ENCODE results near the gene KRT15.

The KRT15 gene

DNA sequence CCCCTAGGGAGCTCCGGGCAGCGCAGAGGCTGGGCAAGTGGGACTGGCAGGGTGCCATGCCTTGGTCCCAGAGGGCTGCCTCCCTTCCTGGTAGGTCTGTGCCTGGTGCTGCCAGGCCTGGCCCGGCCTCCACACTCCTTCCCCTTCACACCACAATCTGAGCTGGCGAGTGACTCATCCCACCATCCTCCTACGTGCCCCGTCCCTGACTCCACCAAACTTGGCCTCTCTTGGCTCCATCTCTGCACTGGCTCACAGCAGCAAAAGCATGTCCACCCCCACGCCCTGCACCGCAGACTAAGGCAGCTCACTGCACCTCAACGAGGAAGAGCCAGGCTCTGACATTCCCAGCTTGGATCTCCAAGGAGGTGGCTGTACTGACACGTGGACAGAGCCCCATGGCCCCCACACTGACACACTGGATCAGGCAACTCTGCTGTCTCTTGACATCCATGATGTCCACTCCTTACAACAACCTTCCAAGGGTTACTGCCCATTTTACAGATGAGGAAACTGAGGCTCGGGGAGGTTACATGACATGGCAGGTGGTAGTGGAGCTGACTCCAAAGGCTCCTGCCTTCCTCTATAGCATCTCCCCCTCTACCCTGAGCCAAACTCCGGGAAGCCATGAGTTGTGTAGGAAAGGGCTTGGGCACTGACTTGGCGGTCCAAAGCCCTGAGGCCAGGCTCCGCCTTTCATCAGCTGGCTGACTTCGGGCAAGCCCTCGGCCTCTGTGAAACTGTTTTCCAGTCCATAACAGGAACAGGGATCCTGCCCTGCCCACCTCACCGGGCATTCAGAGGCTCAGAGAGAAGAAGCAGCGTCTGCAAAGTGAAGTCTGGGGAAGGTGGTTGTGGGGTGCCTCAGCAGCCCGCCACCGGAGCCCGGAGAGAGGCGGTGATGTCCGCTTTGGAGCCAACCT, 29.5 kb upstream of the KRT15 start:
- Histone ChIP-seq H3K4me1 (ENCODE audit: control insufficient read depth in 1 of 2, insufficient read depth in 1 of 2, low read depth in 1 of 2, low read length in 1 of 2) (peaks cover 12 to 24% of the 10 kb centered on the region in 2 experiments), H3K27ac (peak overlapping the region; percentile 78), H3K9me3 (no peaks in the 10 kb centered on the region), H3K4me3 (ENCODE audit: low read depth in 1 of 2, low read length in 1 of 2) (peak overlapping the region; percentile 51 to 63), H3K36me3 (no peaks in the 10 kb centered on the region), H3K27me3 (peaks cover 19% of the 10 kb centered on the region)
- no peak for TF ChIP-seq CTCF (IDR thresholded peaks at IDR 0.05)

DNA sequence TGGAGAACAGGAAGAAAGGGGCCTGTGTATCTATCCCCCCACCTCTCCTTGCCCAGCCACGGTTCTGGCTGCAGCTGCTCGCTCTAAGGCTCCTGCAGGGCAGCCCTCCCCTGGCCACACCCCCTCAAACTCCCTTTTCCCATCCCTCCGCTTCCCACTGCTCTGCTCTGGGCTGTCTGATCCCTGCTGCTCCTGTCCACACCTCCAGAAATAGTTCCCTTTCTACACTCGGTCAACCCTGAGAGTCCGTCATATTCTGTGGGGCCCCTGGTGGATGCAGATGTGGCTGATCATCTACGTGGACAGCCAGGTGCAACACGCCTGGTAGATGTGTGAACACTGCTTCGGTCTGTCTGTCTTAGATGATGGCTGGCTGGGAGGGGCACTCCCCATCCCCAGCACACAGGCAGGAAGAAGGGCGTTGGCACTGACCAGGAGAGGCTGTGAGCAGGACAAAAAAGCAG, 28.7 kb upstream of the KRT15 start:
- H3K36me3 ChIP-seq = no peaks in the 10 kb centered on the region
- no peak overlapping the region for H3K27ac ChIP-seq
- TF ChIP-seq CTCF (IDR thresholded peaks at IDR 0.05) = no peak
- H3K9me3 ChIP-seq = no peaks in the 10 kb centered on the region
- H3K27me3 ChIP-seq = peaks cover 23% of the 10 kb centered on the region
- H3K4me1 ChIP-seq (ENCODE audit: control insufficient read depth in 1 of 2, insufficient read depth in 1 of 2, low read depth in 1 of 2, low read length in 1 of 2) = peaks cover 12 to 24% of the 10 kb centered on the region in 2 experiments
- no peak overlapping the region for H3K4me3 ChIP-seq (ENCODE audit: low read depth in 1 of 2, low read length in 1 of 2)

DNA sequence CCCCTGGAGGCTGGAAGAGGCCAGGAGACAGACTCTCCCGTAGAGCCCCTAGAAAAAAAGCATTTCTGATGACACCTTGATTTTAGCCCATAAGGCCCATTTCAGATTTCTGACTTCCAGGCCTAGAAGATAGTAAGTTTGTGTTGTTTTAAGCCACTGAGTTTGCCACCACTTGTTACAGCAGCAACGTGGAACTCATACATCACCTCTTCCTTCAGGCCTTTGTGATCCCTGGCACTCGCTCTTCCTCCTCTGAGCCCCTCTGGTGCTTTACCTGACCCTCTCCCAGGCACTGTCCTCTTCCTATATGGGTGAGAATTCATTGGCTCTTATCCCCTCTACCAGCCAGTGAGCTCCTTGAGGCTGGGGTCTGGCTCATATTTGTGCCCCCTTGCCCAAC, 28.1 kb upstream of the KRT15 start:
- Histone ChIP-seq H3K4me1 (ENCODE audit: control insufficient read depth in 1 of 2, insufficient read depth in 1 of 2, low read depth in 1 of 2, low read length in 1 of 2) (peaks cover 12 to 24% of the 10 kb centered on the region in 2 experiments), H3K36me3 (no peaks in the 10 kb centered on the region), H3K27ac (no peak overlapping the region), H3K27me3 (peaks cover 25% of the 10 kb centered on the region), H3K4me3 (ENCODE audit: low read depth in 1 of 2, low read length in 1 of 2) (no peak overlapping the region), H3K9me3 (no peaks in the 10 kb centered on the region)
- TF ChIP-seq CTCF (IDR thresholded peaks at IDR 0.05) = no peak

- no peak for TF ChIP-seq CTCF (IDR thresholded peaks at IDR 0.05)
- H3K27ac ChIP-seq = no peak overlapping the region
- H3K36me3 ChIP-seq = no peaks in the 10 kb centered on the region
- no peaks in the 10 kb centered on the region for H3K9me3 ChIP-seq
- peaks cover 31% of the 10 kb centered on the region for H3K27me3 ChIP-seq
- H3K4me3 ChIP-seq (ENCODE audit: low read depth in 1 of 2, low read length in 1 of 2) = no peak overlapping the region
- peaks cover 12 to 24% of the 10 kb centered on the region in 2 experiments for H3K4me1 ChIP-seq (ENCODE audit: control insufficient read depth in 1 of 2, insufficient read depth in 1 of 2, low read depth in 1 of 2, low read length in 1 of 2)
Measured at GRCh38 chr17:41545829-41546410, 27.2 kb upstream of the KRT15 start.

- H3K27ac ChIP-seq = no peak overlapping the region
- H3K27me3 ChIP-seq = peaks cover 31% of the 10 kb centered on the region
- H3K36me3 ChIP-seq = no peaks in the 10 kb centered on the region
- H3K4me3 ChIP-seq (ENCODE audit: low read depth in 1 of 2, low read length in 1 of 2) = no peak overlapping the region
- no peak for TF ChIP-seq CTCF (IDR thresholded peaks at IDR 0.05)
- H3K9me3 ChIP-seq = no peaks in the 10 kb centered on the region
- peaks cover 12 to 19% of the 10 kb centered on the region in 2 experiments for H3K4me1 ChIP-seq (ENCODE audit: control insufficient read depth in 1 of 2, insufficient read depth in 1 of 2, low read depth in 1 of 2, low read length in 1 of 2)
Measured at GRCh38 chr17:41544935-41545334, 26.2 kb upstream of the KRT15 start.
